IMR-90 (cell line): ENCODE measurements around the gene CLPSL2. TPM values are rescaled to one million over a fixed set of nuclear protein-coding genes. Genes with fewer than 3 reads are reported as not detected.

ENCODE experiments used
- ATAC-seq: fragments of 200-7000 bp; cut with Tn5 transposase; 2 replicates; pipeline ENCODE4 v1.9.1; 2020; ENCODE audit warnings: low read depth, mild to moderate bottlenecking, moderate library complexity
- BruUV-seq: library from RNA; stranded (reverse); fragments of 400-500 nt; replicated peaks from 2 replicates; lab custom pipeline; 2021; lab: Mats Ljungman, UMichigan
- CTCF ChIA-PET: fragments of 300-600 bp; formaldehyde crosslinking; extraction: SDS; loops from one replicate; lab custom pipeline; 2021; ENCODE audit warnings: antibody characterized with exemption; lab: Yijun Ruan, JAX
- POLR2A ChIA-PET: fragments of 300-600 bp; sonication (Branson Sonifier 250); formaldehyde crosslinking; loops from one replicate; lab custom pipeline; 2022; ENCODE audit warnings: antibody characterized with exemption; ENCODE audit not compliant: unreplicated experiment; lab: Charles Lee
- DNase-seq: peaks from one replicate; pipeline ENCODE4 v3.0.0; 2013
- H2AFZ ChIP-seq: replicated peaks from 2 replicates; pipeline ENCODE3; 2013; ENCODE audit warnings: low read length, mild to moderate bottlenecking; ENCODE audit not compliant: poor library complexity
- H2AK5ac ChIP-seq: 2 replicates; pipeline ENCODE4 v1.6.1; 2013; ENCODE audit warnings: low read depth, low read length, inconsistent platforms
- H2AK9ac ChIP-seq: replicated peaks from 2 replicates; pipeline ENCODE3; 2013; ENCODE audit warnings: mild to moderate bottlenecking, low read depth, low read length, moderate library complexity; ENCODE audit not compliant: poor library complexity
- H2BK120ac ChIP-seq: 2 replicates; pipeline ENCODE4 v1.6.1; 2013; ENCODE audit warnings: low read depth, low read length, inconsistent platforms
- H2BK15ac ChIP-seq: 3 replicates; pipeline ENCODE4 v1.6.1; 2013; ENCODE audit warnings: low read depth, low read length, inconsistent platforms
- H2BK20ac ChIP-seq: 2 replicates; pipeline ENCODE4 v1.6.1; 2013; ENCODE audit warnings: low read depth, mild to moderate bottlenecking, inconsistent platforms, low read length, moderate library complexity
- H2BK5ac ChIP-seq: 2 replicates; pipeline ENCODE4 v1.6.1; 2013; ENCODE audit warnings: mild to moderate bottlenecking, low read depth, low read length, inconsistent platforms; ENCODE audit not compliant: poor library complexity, severe bottlenecking
- H3K14ac ChIP-seq: replicated peaks from 2 replicates; pipeline ENCODE4 v1.6.1; 2013; ENCODE audit warnings: low read depth, low read length, inconsistent platforms
- H3K18ac ChIP-seq: 2 replicates; pipeline ENCODE4 v1.6.1; 2013; ENCODE audit warnings: low read depth, low read length, control low read depth
- H3K23ac ChIP-seq: 2 replicates; pipeline ENCODE4 v1.6.1; 2013; ENCODE audit warnings: low read depth, low read length, inconsistent platforms
- H3K27ac ChIP-seq: 2 replicates; pipeline ENCODE4 v1.5.1; 2013; ENCODE audit warnings: mild to moderate bottlenecking, control low read depth, low read length; ENCODE audit not compliant: insufficient read depth
- H3K27me3 ChIP-seq: 2 replicates; pipeline ENCODE4 v1.6.1; 2013; ENCODE audit warnings: low read length; ENCODE audit not compliant: control insufficient read depth, insufficient read depth
- H3K36me3 ChIP-seq: 2 replicates; pipeline ENCODE4 v1.6.1; 2013; ENCODE audit warnings: low read length, mixed read lengths; ENCODE audit not compliant: control insufficient read depth, insufficient read depth
- H3K4ac ChIP-seq: 2 replicates; pipeline ENCODE4 v1.6.1; 2013; ENCODE audit warnings: low read depth, low read length, inconsistent platforms
- H3K4me1 ChIP-seq: 2 replicates; pipeline ENCODE4 v1.6.1; 2013; ENCODE audit warnings: low read length, mixed read lengths; ENCODE audit not compliant: control insufficient read depth, insufficient read depth
- H3K4me2 ChIP-seq: 2 replicates; pipeline ENCODE4 v1.6.1; 2013; ENCODE audit warnings: low read depth, mild to moderate bottlenecking, control low read depth, low read length, moderate library complexity
- H3K4me3 ChIP-seq: 2 replicates; pipeline ENCODE4 v1.5.1; 2013; ENCODE audit warnings: low read depth, mild to moderate bottlenecking, control low read depth, low read length, moderate library complexity; ENCODE audit not compliant: insufficient read depth
- H3K56ac ChIP-seq: 2 replicates; pipeline ENCODE4 v1.6.1; 2013; ENCODE audit warnings: low read length, inconsistent platforms; ENCODE audit not compliant: insufficient read depth; ENCODE audit errors: extremely low read depth
- H3K79me1 ChIP-seq, 2 experiments: 2 replicates each; pipeline ENCODE4 v1.6.1; 2013; ENCODE audit warnings: low read length in 2 of 2, inconsistent platforms in 1 of 2, low read depth in 1 of 2
- H3K9ac ChIP-seq: 2 replicates; pipeline ENCODE4 v1.6.1; 2013; ENCODE audit warnings: low read depth, low read length, control low read depth
- H3K9me1 ChIP-seq: 2 replicates; pipeline ENCODE4 v1.6.1; 2013; ENCODE audit warnings: low read length, inconsistent platforms; ENCODE audit not compliant: insufficient read depth
- H3K9me3 ChIP-seq: 2 replicates; pipeline ENCODE4 v1.6.1; 2013; ENCODE audit warnings: low read length; ENCODE audit not compliant: control insufficient read depth, insufficient read depth
- H4K20me1 ChIP-seq: 2 replicates; pipeline ENCODE4 v1.6.1; 2013; ENCODE audit warnings: low read length, inconsistent platforms; ENCODE audit not compliant: insufficient read depth
- H4K5ac ChIP-seq: 2 replicates; pipeline ENCODE4 v1.6.1; 2013; ENCODE audit warnings: mild to moderate bottlenecking, low read depth, low read length, control low read depth
- H4K8ac ChIP-seq, 2 experiments: 2 replicates each; pipeline ENCODE4 v1.6.1; 2013; ENCODE audit warnings: low read depth in 2 of 2, low read length in 2 of 2, control low read depth in 1 of 2, inconsistent platforms in 1 of 2
- H4K91ac ChIP-seq: 2 replicates; pipeline ENCODE4 v1.6.1; 2013; ENCODE audit warnings: low read depth, low read length, inconsistent platforms; ENCODE audit not compliant: insufficient read depth
- CHD1 ChIP-seq: IDR thresholded peaks from 2 replicates; pipeline ENCODE4 v1.6.1; 2012; ENCODE audit warnings: low read depth, low read length, improper control_type of control experiment
- RAD21 ChIP-seq: IDR thresholded peaks from 2 replicates; pipeline ENCODE4 v1.6.1; 2012; ENCODE audit warnings: low read length, improper control_type of control experiment
- WGBS, 2 experiments: methylation state at CpG; one replicate each; pipeline versions ENCODE4 v1.1.5 to v1.1.7; 2013; ENCODE audit warnings: missing lambda C conversion rate in 2 of 2; ENCODE audit not compliant: insufficient read length in 1 of 2; ENCODE audit errors: extremely low coverage in 2 of 2; 5-methylcytosine and 5-hydroxymethylcytosine counted together
- dilution Hi-C: fragments of 300-500 bp; cut with HindIII; formaldehyde crosslinking; loops from one replicate; pipeline ENCODE4 v1.14.3; 2018; ENCODE audit warnings: low sequenced_read_pairs; ENCODE audit not compliant: unreplicated experiment
- in situ Hi-C: fragments of 300-500 bp; cut with MboI; formaldehyde crosslinking; loops from 3 replicates; pipeline ENCODE4 v1.14.3; 2019; ENCODE audit warnings: low sequenced_read_pairs, inconsistent platforms, mixed read lengths
- intact Hi-C: fragments of 100-400 bp; cut with micrococcal nuclease; formaldehyde crosslinking; loops from 2 replicates; pipeline ENCODE4 v1.10.0; 2022
- polyA plus RNA-seq, 3 experiments: library from polyadenylated mRNA; depleted of rRNA; stranded (reverse); fragments of >200 nt; gene quantifications; 2 replicates each; pipeline ENCODE4 v1.2.3, GENCODE V29; 2012; ENCODE audit warnings: low replicate concordance in 1 of 3
- total RNA-seq: library from RNA; depleted of rRNA; stranded (reverse); fragments of >200 nt; gene quantifications from 2 replicates; pipeline ENCODE4 v1.2.3, GENCODE V29; 2012

Gene CLPSL2
- total and polyA plus RNA-seq, 2 of the 4 experiments (the other 2 are of a cell fraction) = not detected

DNA sequence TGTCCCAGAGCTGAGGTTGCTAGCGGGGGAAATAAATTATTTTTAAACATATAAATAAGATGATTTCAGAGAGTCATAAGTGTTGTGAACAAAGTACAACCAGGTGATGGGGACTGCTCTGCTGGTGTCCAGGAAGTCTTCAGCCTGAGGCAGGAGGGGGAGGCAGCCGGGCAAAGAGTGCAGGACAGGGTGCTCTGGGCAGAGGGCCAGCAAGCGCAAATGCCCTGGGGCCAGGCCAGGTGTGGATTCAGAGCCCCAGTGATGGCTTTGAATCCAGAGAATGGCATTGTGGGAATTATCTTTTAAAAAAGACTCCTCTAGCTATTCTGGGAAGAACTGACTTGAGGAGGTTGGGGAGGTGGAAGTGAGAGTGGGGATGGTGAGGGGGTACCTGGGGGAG lies 6.0 kb downstream of the CLPSL2 start:
- Histone ChIP-seq H4K20me1 (no peaks in the 10 kb centered on the region), H3K36me3 (no peaks in the 10 kb centered on the region), H2BK5ac (no peak overlapping the region), H2AK5ac (no peak overlapping the region), H3K4ac (no peak overlapping the region), H2AFZ (no peak overlapping the region), H3K14ac (no peak overlapping the region), H3K27me3 (peaks cover 38% of the 10 kb centered on the region), H3K9me3 (no peaks in the 10 kb centered on the region), H3K18ac (no peak overlapping the region), H3K79me1 (no peaks in the 10 kb centered on the region), H2BK15ac (no peak overlapping the region), H3K4me3 (no peak overlapping the region), H3K4me2 (no peak overlapping the region), H4K5ac (no peak overlapping the region), H2BK20ac (no peak overlapping the region), H3K23ac (no peak overlapping the region), H2AK9ac (no peak overlapping the region), H4K8ac (no peak overlapping the region), H2BK120ac (no peak overlapping the region), H3K4me1 (no peaks in the 10 kb centered on the region), H3K9ac (no peak overlapping the region), H4K91ac (no peak overlapping the region), H3K9me1 (no peaks in the 10 kb centered on the region; the same call in 1 of the 2 replicates), H3K56ac (no peak overlapping the region), H3K27ac (no peak overlapping the region)
- DNase-seq = no peak
- dilution Hi-C loops = no loop called here
- ChIA-PET POLR2A (no interaction called here), CTCF (no interaction called here)
- intact Hi-C loops = no loop called here
- BruUV-seq = no TSS peak
- no peak for TF ChIP-seq RAD21
- no peak for TF ChIP-seq CHD1
- WGBS, 2 experiments = 100% methylated on average over 1 of the region's 3 CpGs; no CpG with 5 or more reads in 1 of the 2 experiments
- in situ Hi-C loops = no loop called here
- no peak for ATAC-seq
